A204.1 (cell line): Measurements from ENCODE around the gene FARS2.

Experiments used
- FAIRE-seq: peaks from 2 replicates; lab custom pipeline; 2012; peaks lifted over from hg19 to GRCh38; lab: Jason Lieb, UNC

The FARS2 gene

GRCh38 chr6:5509106-5509505 lies 247.8 kb downstream of the FARS2 start:
- FAIRE-seq, result no peak

GRCh38 chr6:5510331-5511133 lies 249.2 kb downstream of the FARS2 start:
- FAIRE-seq, result no peak

GRCh38 chr6:5511954-5512353 lies 250.6 kb downstream of the FARS2 start:
- no peak for FAIRE-seq

- FAIRE-seq, result no peak
These were observed 251.1 kb downstream of the FARS2 start for GRCh38 chr6:5512422-5512821.

- no peak for FAIRE-seq
These were observed 252.1 kb downstream of the FARS2 start for GRCh38 chr6:5513408-5513807.

GRCh38 chr6:5514353-5514752 lies 253.0 kb downstream of the FARS2 start:
- FAIRE-seq, result no peak

GRCh38 chr6:5515200-5515599 lies 253.9 kb downstream of the FARS2 start:
- no peak for FAIRE-seq

- no peak for FAIRE-seq
These were observed 254.7 kb downstream of the FARS2 start for GRCh38 chr6:5516036-5516435.

- no peak for FAIRE-seq
These were observed 256.5 kb downstream of the FARS2 start for GRCh38 chr6:5517796-5518195.

GRCh38 chr6:5518936-5519491 lies 257.7 kb downstream of the FARS2 start:
- FAIRE-seq, result no peak

- no peak for FAIRE-seq
These were observed 259.5 kb downstream of the FARS2 start for GRCh38 chr6:5520796-5521195.

- FAIRE-seq, result no peak
These were observed 260.0 kb downstream of the FARS2 start for GRCh38 chr6:5521322-5521721.

GRCh38 chr6:5522147-5522546 lies 260.8 kb downstream of the FARS2 start:
- FAIRE-seq, result no peak

- FAIRE-seq, result no peak
These were observed 262.8 kb downstream of the FARS2 start for GRCh38 chr6:5524110-5524509.

GRCh38 chr6:5525209-5525608 lies 263.9 kb downstream of the FARS2 start:
- FAIRE-seq, result no peak

- FAIRE-seq, result no peak
These were observed 267.7 kb downstream of the FARS2 start for GRCh38 chr6:5529015-5529414.

- FAIRE-seq, result no peak
These were observed 268.4 kb downstream of the FARS2 start for GRCh38 chr6:5529733-5530132.

GRCh38 chr6:5531161-5531560 lies 269.8 kb downstream of the FARS2 start:
- no peak for FAIRE-seq

GRCh38 chr6:5531853-5532375 lies 270.6 kb downstream of the FARS2 start:
- FAIRE-seq, result no peak

- no peak for FAIRE-seq
These were observed 271.6 kb downstream of the FARS2 start for GRCh38 chr6:5532941-5533340.

GRCh38 chr6:5534643-5535042 lies 273.3 kb downstream of the FARS2 start:
- no peak for FAIRE-seq

GRCh38 chr6:5536644-5537043 lies 275.3 kb downstream of the FARS2 start:
- FAIRE-seq, result no peak

- FAIRE-seq, result no peak
These were observed 275.8 kb downstream of the FARS2 start for GRCh38 chr6:5537132-5537531.

- FAIRE-seq, result no peak
These were observed 276.7 kb downstream of the FARS2 start for GRCh38 chr6:5537967-5538366.
